Neuron (in vitro differentiated cells): Measurements from ENCODE around the gene MYOCOS.

ENCODE experiments used
- H2AFZ ChIP-seq: one replicate; pipeline ENCODE4 v1.6.1; 2013; ENCODE audit warnings: low read depth, mild to moderate bottlenecking, inconsistent platforms, low read length, moderate library complexity
- H3K27me3 ChIP-seq: one replicate; pipeline ENCODE4 v1.6.1; 2013; ENCODE audit warnings: low read length; ENCODE audit not compliant: insufficient read depth
- H3K36me3 ChIP-seq: one replicate; pipeline ENCODE4 v1.6.1; 2013; ENCODE audit warnings: low read length; ENCODE audit not compliant: insufficient read depth
- H3K4me1 ChIP-seq: one replicate; pipeline ENCODE4 v1.6.1; 2013; ENCODE audit warnings: low read length; ENCODE audit not compliant: insufficient read depth
- H3K4me3 ChIP-seq: 2 replicates; pipeline ENCODE4 v1.5.1; 2013; ENCODE audit warnings: mild to moderate bottlenecking, low read length, moderate library complexity
- H3K9me3 ChIP-seq: one replicate; pipeline ENCODE4 v1.6.1; 2013; ENCODE audit warnings: low read length

MYOCOS gene

GRCh38 chr1:171636141-171636540 is 14.1 kb downstream of the MYOCOS start:
- H3K4me1 ChIP-seq, result no peaks in the 10 kb centered on the region

DNA sequence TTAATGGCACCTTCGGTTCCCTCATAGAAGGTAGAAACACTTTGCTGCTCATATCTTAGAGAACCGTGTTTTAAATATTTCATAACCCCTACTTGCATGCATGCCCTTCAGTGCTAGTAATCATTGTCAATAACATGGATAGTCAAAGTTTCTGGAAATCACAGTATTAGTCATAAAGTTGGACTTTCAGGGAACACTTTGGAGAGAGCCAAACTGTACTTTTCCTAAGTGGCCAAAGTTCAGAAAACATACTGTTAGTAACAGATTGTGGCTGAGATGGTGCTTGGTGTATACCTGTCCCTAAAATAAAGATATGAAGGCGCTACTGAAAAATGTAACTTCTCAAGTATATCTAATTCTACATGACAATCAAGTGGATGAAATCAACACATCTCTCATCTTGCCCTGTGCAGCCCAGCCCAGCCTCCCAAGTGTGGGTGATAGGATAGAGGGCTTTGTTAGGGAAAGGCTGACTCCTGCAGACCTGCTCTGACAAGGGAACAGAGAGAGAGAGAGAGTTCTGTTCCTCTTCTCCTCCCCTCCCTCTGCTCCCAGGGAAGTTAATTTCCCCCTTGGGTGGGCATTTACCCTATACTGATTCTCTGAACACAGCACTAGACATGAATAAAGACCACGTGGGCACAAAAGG is 16.0 kb downstream of the MYOCOS start:
- Histone ChIP-seq H3K9me3 (no peaks in the 10 kb centered on the region), H3K4me1 (no peaks in the 10 kb centered on the region), H3K4me3 (no peak overlapping the region), H3K27me3 (peaks cover 3% of the 10 kb centered on the region), H2AFZ (no peak overlapping the region), H3K36me3 (no peaks in the 10 kb centered on the region)

More at GRCh38 chr1:171636141-171636540, 14.1 kb downstream of the MYOCOS start:
- Histone ChIP-seq H3K9me3 (peaks cover 2% of the 10 kb centered on the region), H2AFZ (no peak overlapping the region), H3K4me3 (no peak overlapping the region), H3K36me3 (no peaks in the 10 kb centered on the region), H3K27me3 (no peaks in the 10 kb centered on the region)

DNA sequence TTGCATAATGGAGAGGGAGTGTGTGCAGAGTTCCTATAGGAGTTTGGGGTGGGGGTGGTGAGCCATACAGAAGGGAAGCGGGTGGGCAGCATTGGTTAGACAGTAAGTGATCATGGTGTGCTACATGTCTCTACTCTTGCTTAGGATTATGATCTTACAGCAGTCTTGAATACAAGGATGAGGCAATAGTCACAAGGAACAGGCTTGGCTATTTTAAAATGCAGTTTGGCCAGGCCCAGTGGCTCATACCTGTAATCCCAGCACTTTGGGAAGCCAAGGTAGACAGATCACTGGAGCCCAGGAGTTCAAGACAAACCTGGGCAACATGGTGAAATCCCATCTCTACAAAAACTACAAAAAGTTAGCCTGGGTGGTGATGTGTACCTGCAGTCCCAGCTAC is 18.2 kb downstream of the MYOCOS start:
- Histone ChIP-seq H3K4me1 (no peaks in the 10 kb centered on the region), H3K27me3 (peaks cover 3% of the 10 kb centered on the region), H3K36me3 (no peaks in the 10 kb centered on the region), H3K4me3 (no peak overlapping the region), H3K9me3 (no peaks in the 10 kb centered on the region), H2AFZ (no peak overlapping the region)

DNA sequence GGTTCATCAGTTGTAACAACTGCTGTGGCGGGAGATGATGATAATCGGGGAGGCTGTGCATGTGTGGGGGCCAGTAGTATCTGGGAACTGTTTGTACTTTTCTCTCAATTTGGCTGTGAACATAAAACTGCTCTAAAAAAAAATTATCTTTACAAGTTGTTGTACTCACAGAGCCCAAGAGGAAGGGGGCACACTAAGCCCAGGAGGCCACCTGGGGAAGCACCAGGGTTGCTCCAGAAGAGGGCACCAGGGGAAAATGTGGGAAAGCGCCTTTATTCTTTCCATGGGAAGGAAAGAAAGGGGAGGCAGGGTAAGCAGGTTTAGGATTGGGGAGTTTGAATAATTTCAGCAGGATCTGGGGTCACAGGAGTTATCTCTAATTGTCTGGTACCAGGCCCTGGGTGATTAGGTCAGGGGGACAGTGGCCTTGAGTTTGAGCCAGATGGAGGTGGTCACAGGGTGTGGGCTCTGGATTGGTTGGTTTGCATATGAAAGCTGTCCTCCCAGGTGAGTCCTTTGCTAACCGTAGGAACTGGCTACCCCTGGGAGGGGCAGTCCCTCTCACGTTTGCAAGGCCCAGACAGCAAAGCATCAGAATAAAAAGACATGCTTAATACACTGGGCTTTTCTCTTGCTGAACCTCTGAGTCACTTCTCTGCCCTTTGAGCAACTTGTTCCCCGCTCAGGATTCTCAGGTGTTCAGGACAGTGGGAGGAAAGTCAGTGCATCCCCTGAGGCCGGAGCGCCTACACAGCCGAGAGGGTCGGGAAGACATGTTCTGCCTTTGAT is 19.2 kb downstream of the MYOCOS start:
- peaks cover 3% of the 10 kb centered on the region for H3K27me3 ChIP-seq
- H3K9me3 ChIP-seq, result no peaks in the 10 kb centered on the region
- H3K36me3 ChIP-seq, result no peaks in the 10 kb centered on the region
- H3K4me1 ChIP-seq, result no peaks in the 10 kb centered on the region
- no peak overlapping the region for H3K4me3 ChIP-seq
- no peak overlapping the region for H2AFZ ChIP-seq

GRCh38 chr1:171642197-171642596 is 20.2 kb downstream of the MYOCOS start:
- no peaks in the 10 kb centered on the region for H3K4me1 ChIP-seq
- H3K4me3 ChIP-seq, result no peak overlapping the region
- H3K36me3 ChIP-seq, result no peaks in the 10 kb centered on the region
- no peaks in the 10 kb centered on the region for H3K9me3 ChIP-seq
- peaks cover 3% of the 10 kb centered on the region for H3K27me3 ChIP-seq
- H2AFZ ChIP-seq, result no peak overlapping the region

DNA sequence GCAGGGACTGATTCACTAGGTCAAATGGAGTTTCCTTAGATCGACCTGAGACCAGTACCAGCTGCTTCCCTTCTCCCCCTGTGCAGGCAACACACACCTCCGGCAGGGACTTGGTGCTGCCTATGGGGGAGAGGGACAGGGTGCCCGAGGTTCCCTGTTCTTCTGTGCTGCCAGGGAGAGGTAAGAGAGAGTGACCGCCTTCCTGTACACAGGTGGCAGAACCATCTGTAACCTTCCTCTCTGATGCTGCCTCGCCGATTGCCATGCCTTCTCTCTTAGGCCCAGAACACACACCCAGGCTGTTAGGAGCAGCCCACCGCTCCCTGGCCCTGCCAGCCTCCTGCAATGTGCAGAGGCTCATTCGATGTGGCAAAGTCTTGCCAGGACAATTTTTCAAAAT is 21.1 kb downstream of the MYOCOS start:
- no peak overlapping the region for H3K4me3 ChIP-seq
- H3K9me3 ChIP-seq, result no peaks in the 10 kb centered on the region
- no peaks in the 10 kb centered on the region for H3K36me3 ChIP-seq
- no peaks in the 10 kb centered on the region for H3K4me1 ChIP-seq
- H2AFZ ChIP-seq, result no peak overlapping the region
- H3K27me3 ChIP-seq, result peaks cover 3% of the 10 kb centered on the region

DNA sequence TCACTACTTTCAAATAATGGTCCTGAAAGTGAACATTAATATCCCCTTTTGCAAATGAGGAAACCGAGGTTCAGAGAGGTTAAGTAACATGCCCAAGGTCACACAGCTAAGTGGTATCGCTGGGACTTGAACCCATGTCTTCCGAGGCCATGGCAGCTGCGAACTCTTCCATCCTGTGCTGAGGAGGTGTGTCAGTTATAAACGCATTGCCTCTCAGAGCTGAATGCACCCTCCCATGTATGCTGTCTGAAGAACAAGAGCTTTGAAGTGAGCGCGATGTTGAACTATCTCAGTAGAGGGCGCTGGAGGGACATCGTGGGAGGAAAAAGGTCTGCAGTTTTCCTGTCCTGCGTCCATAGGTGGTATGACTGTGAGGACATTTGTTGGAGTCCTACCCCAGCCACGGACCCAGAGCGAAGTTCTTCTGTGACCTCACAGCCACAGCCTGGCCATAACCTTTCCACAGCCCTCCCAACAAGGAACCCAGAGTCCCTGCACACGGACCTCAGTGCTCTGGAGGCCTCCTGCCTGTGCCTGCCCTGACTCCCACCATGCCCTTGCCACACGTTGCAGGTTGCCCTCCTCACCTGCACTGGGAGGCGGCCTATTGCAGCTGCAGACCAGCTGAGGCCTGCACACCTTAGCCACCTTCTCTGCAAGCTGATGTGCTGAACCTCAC is 22.9 kb downstream of the MYOCOS start:
- no peak overlapping the region for H2AFZ ChIP-seq
- H3K9me3 ChIP-seq, result no peaks in the 10 kb centered on the region
- H3K36me3 ChIP-seq, result no peaks in the 10 kb centered on the region
- H3K4me3 ChIP-seq, result no peak overlapping the region
- H3K4me1 ChIP-seq, result no peaks in the 10 kb centered on the region
- H3K27me3 ChIP-seq, result peaks cover 3% of the 10 kb centered on the region

- Histone ChIP-seq H3K4me3 (no peak overlapping the region), H3K9me3 (no peaks in the 10 kb centered on the region), H3K4me1 (no peaks in the 10 kb centered on the region), H3K36me3 (no peaks in the 10 kb centered on the region), H3K27me3 (peaks cover 3% of the 10 kb centered on the region), H2AFZ (no peak overlapping the region)
Observed at GRCh38 chr1:171645553-171646248, 23.7 kb downstream of the MYOCOS start.

- H2AFZ ChIP-seq, result no peak overlapping the region
- peaks cover 3% of the 10 kb centered on the region for H3K27me3 ChIP-seq
- H3K4me1 ChIP-seq, result no peaks in the 10 kb centered on the region
- H3K9me3 ChIP-seq, result no peaks in the 10 kb centered on the region
- H3K36me3 ChIP-seq, result no peaks in the 10 kb centered on the region
- no peak overlapping the region for H3K4me3 ChIP-seq
Observed at GRCh38 chr1:171646249-171646560, 24.2 kb downstream of the MYOCOS start.

DNA sequence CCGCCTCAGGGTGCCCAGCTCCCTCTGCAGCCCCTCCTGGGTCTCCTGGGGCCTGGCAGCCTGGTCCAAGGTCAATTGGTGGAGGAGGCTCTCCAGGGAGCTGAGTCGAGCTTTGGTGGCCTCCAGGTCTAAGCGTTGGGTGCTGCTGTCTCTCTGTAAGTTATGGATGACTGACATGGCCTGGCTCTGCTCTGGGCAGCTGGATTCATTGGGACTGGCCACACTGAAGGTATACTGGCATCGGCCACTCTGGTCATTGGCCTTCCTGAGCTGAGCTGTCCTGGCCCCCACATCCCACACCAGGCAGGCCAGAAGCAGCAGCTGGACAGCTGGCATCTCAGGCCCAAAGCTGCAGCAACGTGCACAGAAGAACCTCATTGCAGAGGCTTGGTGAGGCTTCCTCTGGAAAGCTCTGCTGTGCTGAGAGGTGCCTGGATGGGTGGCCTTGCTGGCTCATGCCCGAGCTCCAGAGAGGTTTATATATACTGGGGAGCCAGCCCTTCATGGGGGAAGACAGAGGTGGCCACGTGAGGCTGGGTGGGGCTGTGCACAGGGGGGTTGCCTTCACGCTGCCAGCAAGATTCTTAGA is 30.3 kb downstream of the MYOCOS start, which contains the start of gene MYOC:
TSS of gene MYOC (minus strand) at position 455 of the 589 bp plus-strand sequence. CDS start at position 378, 77 bp downstream.
- no peak within 1 kb of the TSS for H2AFZ ChIP-seq
- peaks cover 4% of the 10 kb centered on the region for H3K27me3 ChIP-seq
- no peaks in the 10 kb centered on the region for H3K4me1 ChIP-seq
- no peaks in the 10 kb centered on the region for H3K36me3 ChIP-seq
- no peaks in the 10 kb centered on the region for H3K9me3 ChIP-seq
- H3K4me3 ChIP-seq, result no peak within 1 kb of the TSS

DNA sequence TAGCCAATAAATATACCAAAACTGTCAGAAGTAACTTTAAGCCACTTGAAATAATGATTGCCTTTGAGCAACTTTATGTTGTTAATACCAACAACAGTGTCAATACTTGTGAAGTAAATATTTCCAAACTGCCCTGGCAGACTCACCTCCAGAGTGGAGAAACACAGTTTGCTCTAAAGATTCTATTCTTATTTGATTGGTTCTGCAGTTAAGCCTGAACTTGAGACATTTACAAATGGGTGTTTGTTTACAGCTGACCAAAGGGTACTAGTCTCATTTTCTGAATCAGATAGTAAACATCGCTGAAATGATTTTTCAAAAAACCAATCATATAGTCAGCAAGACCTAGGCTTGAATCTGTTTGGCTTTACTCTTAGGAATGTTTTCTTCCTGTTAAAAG is 31.8 kb downstream of the MYOCOS start:
- peaks cover 4% of the 10 kb centered on the region for H3K27me3 ChIP-seq
- no peaks in the 10 kb centered on the region for H3K9me3 ChIP-seq
- H3K36me3 ChIP-seq, result no peaks in the 10 kb centered on the region
- no peaks in the 10 kb centered on the region for H3K4me1 ChIP-seq
- no peak overlapping the region for H2AFZ ChIP-seq
- no peak overlapping the region for H3K4me3 ChIP-seq

- Histone ChIP-seq H3K9me3 (no peaks in the 10 kb centered on the region), H3K4me3 (no peak overlapping the region), H3K4me1 (no peaks in the 10 kb centered on the region), H3K27me3 (peaks cover 4% of the 10 kb centered on the region), H2AFZ (no peak overlapping the region), H3K36me3 (no peaks in the 10 kb centered on the region)
Observed at GRCh38 chr1:171654201-171654941, 32.3 kb downstream of the MYOCOS start.
